H9 (cell line): ENCODE data around the gene AQP11. TPM values are rescaled to one million over a fixed set of nuclear protein-coding genes. Genes with fewer than 3 reads are reported as not detected.
A peak's percentile ranks its signal among the peaks of the same experiment; 100 is the strongest.

Source experiments
- DNase-seq: peaks from one replicate; pipeline ENCODE4 v3.0.0-alpha.2; 2017
- H2AFZ ChIP-seq: one replicate; pipeline ENCODE4 v1.6.1; 2013; ENCODE audit warnings: mild to moderate bottlenecking, low read length, control low read depth, moderate library complexity
- H2AK5ac ChIP-seq: 2 replicates; pipeline ENCODE4 v1.6.1; 2013; ENCODE audit warnings: low read length, control low read depth, mixed read lengths; ENCODE audit not compliant: insufficient read length
- H2BK120ac ChIP-seq: one replicate; pipeline ENCODE4 v1.6.1; 2013; ENCODE audit warnings: low read depth, mild to moderate bottlenecking, low read length, control low read depth, inconsistent platforms; ENCODE audit not compliant: poor library complexity, severe bottlenecking
- H2BK12ac ChIP-seq: 2 replicates; pipeline ENCODE4 v1.6.1; 2013; ENCODE audit warnings: low read length, control low read depth, mixed read lengths, low read depth; ENCODE audit not compliant: insufficient read length
- H2BK15ac ChIP-seq: 2 replicates; pipeline ENCODE4 v1.6.1; 2013; ENCODE audit warnings: low read depth, low read length, control low read depth
- H2BK20ac ChIP-seq: one replicate; pipeline ENCODE4 v1.6.1; 2013; ENCODE audit warnings: low read depth, mild to moderate bottlenecking, low read length, control low read depth, inconsistent platforms; ENCODE audit not compliant: poor library complexity, severe bottlenecking
- H2BK5ac ChIP-seq: 2 replicates; pipeline ENCODE4 v1.6.1; 2013; ENCODE audit warnings: low read length, control low read depth, mixed read lengths; ENCODE audit not compliant: insufficient read length
- H3K14ac ChIP-seq: 2 replicates; pipeline ENCODE4 v1.6.1; 2013; ENCODE audit warnings: low read length, control low read depth; ENCODE audit not compliant: insufficient read depth
- H3K18ac ChIP-seq: 2 replicates; pipeline ENCODE4 v1.6.1; 2013; ENCODE audit warnings: low read depth, mild to moderate bottlenecking, mixed read lengths, low read length, control low read depth; ENCODE audit not compliant: insufficient read length
- H3K23ac ChIP-seq: 2 replicates; pipeline ENCODE4 v1.6.1; 2013; ENCODE audit warnings: low read length, control low read depth, mixed read lengths, low read depth; ENCODE audit not compliant: insufficient read length
- H3K23me2 ChIP-seq: 2 replicates; pipeline ENCODE4 v1.6.1; 2013; ENCODE audit warnings: low read depth, mild to moderate bottlenecking, mixed read lengths, low read length, control low read depth; ENCODE audit not compliant: insufficient read length, poor library complexity, severe bottlenecking
- H3K27ac ChIP-seq: 2 replicates; pipeline ENCODE4 v1.5.1; 2013; ENCODE audit warnings: low read length, control low read depth, mixed read lengths, low read depth; ENCODE audit not compliant: insufficient read length
- H3K27me3 ChIP-seq: 2 replicates; pipeline ENCODE4 v1.6.1; 2013; ENCODE audit warnings: low read length, control low read depth, inconsistent platforms; ENCODE audit not compliant: insufficient read depth
- H3K4ac ChIP-seq: 2 replicates; pipeline ENCODE4 v1.6.1; 2013; ENCODE audit warnings: low read depth, mild to moderate bottlenecking, control low read depth, inconsistent platforms, low read length, moderate library complexity
- H3K4me1 ChIP-seq: 2 replicates; pipeline ENCODE4 v1.6.1; 2013; ENCODE audit warnings: low read length, control low read depth, inconsistent platforms; ENCODE audit not compliant: insufficient read depth
- H3K4me2 ChIP-seq: 2 replicates; pipeline ENCODE4 v1.6.1; 2013; ENCODE audit warnings: low read length, control low read depth, mixed read lengths; ENCODE audit not compliant: insufficient read length, insufficient read depth
- H3K56ac ChIP-seq: 2 replicates; pipeline ENCODE4 v1.6.1; 2013; ENCODE audit warnings: low read depth, mild to moderate bottlenecking, mixed read lengths, low read length, control low read depth; ENCODE audit not compliant: insufficient read length
- H3K79me1 ChIP-seq: 2 replicates; pipeline ENCODE4 v1.6.1; 2013; ENCODE audit warnings: low read depth, mild to moderate bottlenecking, moderate library complexity, low read length, control low read depth, inconsistent platforms; ENCODE audit not compliant: insufficient read depth, poor library complexity, severe bottlenecking
- H3K79me2 ChIP-seq: 2 replicates; pipeline ENCODE4 v1.6.1; 2013; ENCODE audit warnings: low read length, control low read depth, inconsistent platforms; ENCODE audit not compliant: insufficient read depth
- H3K9ac ChIP-seq: 2 replicates; pipeline ENCODE4 v1.6.1; 2013; ENCODE audit warnings: low read length, control low read depth, mixed read lengths; ENCODE audit not compliant: insufficient read length; ENCODE audit errors: extremely low read depth
- H3K9me3 ChIP-seq: one replicate; pipeline ENCODE4 v1.6.1; 2013; ENCODE audit warnings: low read depth, low read length, inconsistent platforms; ENCODE audit not compliant: control insufficient read depth
- H3T11ph ChIP-seq: one replicate; pipeline ENCODE4 v1.6.1; 2013; ENCODE audit warnings: mild to moderate bottlenecking, low read length, control low read depth, inconsistent platforms
- H4K20me1 ChIP-seq: one replicate; pipeline ENCODE4 v1.6.1; 2013; ENCODE audit not compliant: control insufficient read depth, insufficient read length, insufficient read depth
- H4K5ac ChIP-seq: 2 replicates; pipeline ENCODE4 v1.6.1; 2013; ENCODE audit warnings: low read depth, mild to moderate bottlenecking, mixed read lengths, low read length, control low read depth; ENCODE audit not compliant: insufficient read length
- H4K8ac ChIP-seq: replicated peaks from 2 replicates; pipeline ENCODE4 v1.6.1; 2013; ENCODE audit warnings: low read length, control low read depth, mixed read lengths, low read depth; ENCODE audit not compliant: insufficient read length
- H4K91ac ChIP-seq: 2 replicates; pipeline ENCODE4 v1.6.1; 2013; ENCODE audit warnings: low read depth, mild to moderate bottlenecking, moderate library complexity, mixed read lengths, low read length, control low read depth; ENCODE audit not compliant: insufficient read length
- H3K27ac Mint-ChIP-seq, 3 experiments: 2 replicates in 2 of 3; 3 replicates in 1 of 3; pipeline ENCODE4 v1.8.0; 2020 to 2021; ENCODE audit warnings: mixed read lengths in 3 of 3, mild to moderate bottlenecking in 1 of 3, moderate library complexity in 1 of 3
- H3K27me3 Mint-ChIP-seq: 2 replicates; pipeline ENCODE4 v1.8.0; 2021; ENCODE audit warnings: low read depth, mild to moderate bottlenecking, moderate library complexity, mixed read lengths
- H3K36me3 Mint-ChIP-seq, 3 experiments: 2 replicates in 2 of 3; 3 replicates in 1 of 3; pipeline ENCODE4 v1.8.0; 2020 to 2021; ENCODE audit warnings: low read depth in 3 of 3, mixed read lengths in 3 of 3; ENCODE audit not compliant: insufficient read depth in 1 of 3
- H3K4me1 Mint-ChIP-seq, 2 experiments: 2 replicates each; pipeline ENCODE4 v1.8.0; 2020; ENCODE audit warnings: mixed read lengths in 2 of 2
- H3K4me3 Mint-ChIP-seq, 2 experiments: 2 replicates in 1 of 2; 3 replicates in 1 of 2; pipeline ENCODE4 v1.8.0; 2020 to 2021; ENCODE audit warnings: mild to moderate bottlenecking in 2 of 2, mixed read lengths in 2 of 2, moderate library complexity in 1 of 2
- H3K9me3 Mint-ChIP-seq, 2 experiments: 2 replicates in 1 of 2; 3 replicates in 1 of 2; pipeline ENCODE4 v1.8.0; 2020; ENCODE audit warnings: mild to moderate bottlenecking in 2 of 2, mixed read lengths in 2 of 2, moderate library complexity in 1 of 2
- CTCF ChIP-seq: fragments of 200-600 bp; sonication (generic); conservative IDR thresholded peaks from 3 replicates; pipeline ENCODE4 v1.8.0; 2021; ENCODE audit warnings: antibody characterized with exemption, mild to moderate bottlenecking
- WGBS: extraction: QIAGEN DNeasy Blood & Tissue Kit; methylation state at CpG from one replicate; pipeline ENCODE4 v1.1.7; 2013; ENCODE audit warnings: missing lambda C conversion rate, low lambda C conversion rate, mixed read lengths; ENCODE audit not compliant: insufficient read length; ENCODE audit errors: extremely low coverage; 5-methylcytosine and 5-hydroxymethylcytosine counted together
- total RNA-seq: library from RNA; stranded (reverse); gene quantifications from 2 replicates; pipeline ENCODE4 v1.2.1, GENCODE V29; 2021

Gene AQP11
- total RNA-seq, 1 experiment from 2014 or later: 1.1 TPM

GRCh38 chr11:77547863-77548551 is 41.7 kb upstream of the AQP11 start:
- Mint-ChIP-seq H3K36me3 (peaks cover 0 to 2% (median 0%) of the 10 kb centered on the region in 3 experiments; a peak in 3 of 7 replicates), H3K9me3 (no peaks in the 10 kb centered on the region), H3K27ac (peak overlapping the region; percentile 91 to 99 (median 99)), H3K4me1 (peaks cover 19 to 21% of the 10 kb centered on the region in 2 experiments), H3K4me3 (peak overlapping the region; percentile 43 to 55; a peak in 4 of 5 replicates), H3K27me3 (no peaks in the 10 kb centered on the region)
- Histone ChIP-seq H4K20me1 (no peaks in the 10 kb centered on the region), H3T11ph (no peak overlapping the region), H2BK20ac (no peak overlapping the region), H3K4ac (no peak overlapping the region; the same call in 1 of the 2 replicates), H3K79me2 (no peaks in the 10 kb centered on the region), H2BK5ac (no peak overlapping the region), H3K18ac (peak overlapping the region; percentile 16), H4K8ac (no peak overlapping the region), H3K4me2 (peak overlapping the region; percentile 40), H3K23me2 (no peaks in the 10 kb centered on the region), H3K9me3 (no peaks in the 10 kb centered on the region), H3K23ac (no peak overlapping the region), H3K27me3 (no peaks in the 10 kb centered on the region), H2BK15ac (no peak overlapping the region), H4K5ac (no peak overlapping the region), H4K91ac (no peak overlapping the region), H2AK5ac (no peak overlapping the region), H2BK120ac (no peak overlapping the region), H3K4me1 (peaks cover 2% of the 10 kb centered on the region; the same call in 1 of the 2 replicates), H2AFZ (no peak overlapping the region), H3K9ac (peak overlapping the region; percentile 25), H3K14ac (no peak overlapping the region), H3K56ac (no peak overlapping the region), H2BK12ac (no peak overlapping the region), H3K79me1 (no peaks in the 10 kb centered on the region), H3K27ac (peak overlapping the region; percentile 96)
- peak; percentile 80 for DNase-seq
- WGBS: no CpG with 5 or more reads among the region's 9 CpGs
- peak; percentile 77 for TF ChIP-seq CTCF
